ENCODE measurements around the gene SETSIP.

- TF ChIP-seq CTCF (IDR thresholded peaks at IDR 0.05) = no peak
- TF ChIP-seq POLR2A (IDR thresholded peaks at IDR 0.05) = no peak
Observed at GRCh38 chr1:92117526-92117925, 42.3 kb upstream of the SETSIP start.
